GM18505 (cell line): ENCODE data around the gene EDAR.

Experiments
- ATAC-seq: cut with Tn5 transposase; IDR thresholded peaks from one replicate; pipeline ENCODE4 v1.9.1; 2021; ENCODE audit not compliant: unreplicated experiment
- POLR2A ChIP-seq: IDR thresholded peaks from 4 replicates; pipeline ENCODE4 v1.6.1; 2011; ENCODE audit warnings: borderline replicate concordance; ENCODE audit not compliant: insufficient read depth, insufficient read length; ENCODE audit errors: extremely low read depth

Gene EDAR

GRCh38 chr2:108918941-108919341 lies 70.1 kb downstream of the EDAR start:
- no peak for TF ChIP-seq POLR2A
- no peak for ATAC-seq

- no peak for ATAC-seq
Observed at GRCh38 chr2:108918156-108918874, 70.7 kb downstream of the EDAR start.

GRCh38 chr2:108917526-108917925 lies 71.5 kb downstream of the EDAR start:
- TF ChIP-seq POLR2A: no peak
- ATAC-seq: no peak

More at GRCh38 chr2:108918156-108918874, 70.7 kb downstream of the EDAR start:
- no peak for TF ChIP-seq POLR2A

DNA sequence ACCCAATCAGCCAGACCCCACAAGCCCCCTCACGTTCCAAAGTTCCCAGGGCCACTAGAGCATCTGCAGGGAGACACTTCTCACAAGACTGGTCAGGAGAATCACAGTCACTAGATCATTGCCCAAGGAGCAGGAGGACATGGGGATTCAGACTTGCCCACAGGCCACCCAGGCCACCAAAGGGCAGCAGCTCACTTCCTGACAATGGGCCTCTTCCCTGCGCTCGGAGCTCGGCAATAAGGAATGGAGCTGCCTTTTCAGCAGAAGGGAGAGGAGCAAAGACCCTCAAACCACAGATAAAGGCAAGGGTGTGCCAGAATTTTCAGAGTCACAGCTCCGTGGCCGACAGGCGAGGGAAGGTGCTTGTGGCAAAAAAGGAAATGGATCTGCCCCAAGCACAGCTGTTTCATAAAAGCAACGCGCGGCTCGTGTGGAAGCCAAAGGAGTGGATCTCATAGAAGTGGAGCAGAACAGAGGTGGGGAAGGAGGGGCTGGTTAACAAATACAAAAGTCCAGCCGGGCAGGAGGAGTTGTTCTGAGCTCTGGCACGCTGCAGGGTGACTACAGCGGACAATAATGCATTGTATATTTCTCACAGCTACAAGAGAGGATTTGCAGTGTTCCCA lies 72.1 kb downstream of the EDAR start:
- TF ChIP-seq POLR2A: no peak
- ATAC-seq: no peak

DNA sequence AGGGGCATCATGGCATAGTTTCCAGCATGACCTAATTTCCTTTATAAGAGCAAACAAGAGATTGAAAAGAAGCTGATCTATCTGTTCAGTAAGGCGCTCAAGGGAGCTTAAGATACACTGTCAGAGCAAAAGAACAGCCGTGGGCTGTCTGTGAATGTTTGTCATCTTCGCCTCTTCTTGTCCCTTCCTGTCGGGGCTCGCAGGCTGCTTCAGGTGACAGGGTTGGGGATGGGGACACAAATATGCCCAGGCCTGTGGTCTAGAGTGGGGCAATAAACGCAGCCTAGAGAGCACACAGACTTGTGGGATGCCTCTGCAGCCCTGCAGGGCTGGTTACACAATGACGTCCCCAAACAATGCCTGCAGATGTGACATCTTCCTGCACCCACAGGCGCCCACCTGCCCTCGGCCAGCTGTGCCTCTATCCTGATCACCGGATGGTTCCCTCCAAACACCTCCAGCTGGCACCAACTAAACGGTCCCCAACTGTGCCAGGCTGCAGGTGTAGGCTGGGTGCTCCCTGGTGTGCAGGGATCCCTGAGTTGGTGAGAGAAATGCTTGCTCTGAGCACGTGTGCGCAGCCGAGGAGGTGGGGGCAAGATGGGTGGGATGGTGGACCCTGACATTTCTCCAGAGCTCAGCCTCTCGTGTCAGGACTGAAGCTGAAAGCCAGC lies 72.8 kb downstream of the EDAR start:
- TF ChIP-seq POLR2A: no peak
- ATAC-seq: no peak

DNA sequence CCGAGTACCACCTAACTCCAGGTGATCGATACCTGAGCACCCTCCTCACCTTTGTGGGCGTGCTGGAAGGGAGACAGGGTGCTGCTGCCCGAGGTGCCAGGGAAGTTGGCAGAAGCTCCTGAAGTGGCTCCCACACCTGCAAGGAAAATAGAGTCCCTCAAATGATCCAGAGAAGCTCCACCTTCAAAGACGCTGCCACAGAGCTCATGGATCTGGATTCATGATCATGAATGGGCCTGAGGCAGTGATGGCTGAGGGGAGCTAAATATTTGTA lies 76.5 kb downstream of the EDAR start:
- no peak for ATAC-seq
- no peak for TF ChIP-seq POLR2A

GRCh38 chr2:108911807-108912628 lies 77.0 kb downstream of the EDAR start:
- no peak for TF ChIP-seq POLR2A
- ATAC-seq: no peak

GRCh38 chr2:108911401-108911800 lies 77.6 kb downstream of the EDAR start:
- ATAC-seq: no peak
- TF ChIP-seq POLR2A: no peak

DNA sequence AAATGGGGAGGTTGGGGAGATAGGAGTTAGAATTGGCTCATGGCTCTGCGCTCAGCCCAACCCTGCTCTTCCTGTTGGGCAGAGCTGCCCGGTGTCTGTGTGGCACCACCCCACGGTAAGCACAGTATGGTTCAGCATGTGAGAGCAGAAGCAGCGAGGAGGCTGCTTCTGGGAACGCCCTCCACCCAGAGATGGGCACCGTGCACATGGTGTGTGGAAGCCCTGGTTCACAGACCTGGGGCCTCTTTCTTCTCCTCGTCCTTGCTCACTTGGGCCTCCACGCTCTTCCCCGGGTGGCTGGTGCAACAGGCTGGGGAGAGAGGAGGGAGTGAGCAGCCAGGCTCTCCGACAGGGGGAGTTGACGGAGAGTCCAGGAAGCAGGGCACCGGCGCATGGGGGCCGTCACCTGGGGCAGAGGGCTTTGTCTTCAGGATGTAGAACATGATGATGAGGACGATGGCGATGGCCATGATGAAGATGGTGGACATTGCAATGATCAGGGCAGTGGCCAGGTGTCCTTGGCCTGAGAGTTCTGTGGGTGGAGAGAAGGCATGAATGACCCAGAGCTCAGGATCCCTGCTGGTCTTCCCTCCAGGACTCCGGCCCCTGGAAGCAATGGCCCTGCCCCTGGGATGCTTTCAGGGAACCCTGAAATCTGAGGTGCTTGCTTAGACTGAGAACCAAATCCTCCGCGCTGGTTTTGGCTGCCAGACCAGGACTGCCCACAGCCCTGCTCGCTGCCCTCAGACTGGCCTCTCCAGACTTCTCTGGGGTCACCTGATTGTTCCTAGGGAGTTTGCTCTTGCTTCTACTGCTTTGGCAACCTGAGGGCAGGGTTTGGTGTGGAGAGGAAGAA lies 78.3 kb downstream of the EDAR start:
- ATAC-seq: no peak
- TF ChIP-seq POLR2A: no peak

- no peak for TF ChIP-seq POLR2A
- ATAC-seq: no peak
Observed at GRCh38 chr2:108910011-108910431, 79.0 kb downstream of the EDAR start.

DNA sequence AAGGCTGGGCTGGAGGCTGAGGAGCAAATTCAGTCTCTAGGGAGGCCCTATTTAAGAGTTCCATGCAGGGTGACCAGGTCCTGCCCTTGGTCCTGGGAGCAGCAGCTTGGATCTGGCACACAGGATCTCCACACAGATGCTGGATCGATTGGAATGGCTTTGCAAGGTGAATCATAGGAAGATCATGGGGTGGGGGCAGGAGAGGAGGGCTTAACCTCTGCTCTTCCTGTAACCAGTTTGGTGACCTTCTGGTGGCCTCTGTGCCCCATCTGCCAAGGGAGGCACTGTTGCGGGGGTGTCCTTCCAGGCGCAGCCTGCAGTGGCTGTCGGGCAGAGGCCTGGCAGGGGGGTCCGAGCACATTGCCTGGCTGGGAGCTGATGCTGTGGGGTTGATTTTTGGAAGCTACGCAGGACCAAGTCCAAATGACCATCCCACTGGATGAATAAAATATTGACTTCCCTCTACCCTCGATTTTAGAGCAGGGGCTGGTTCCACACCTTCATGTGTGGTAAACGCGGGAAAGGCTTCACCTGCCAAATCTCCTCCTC lies 79.7 kb downstream of the EDAR start:
- ATAC-seq: no peak

DNA sequence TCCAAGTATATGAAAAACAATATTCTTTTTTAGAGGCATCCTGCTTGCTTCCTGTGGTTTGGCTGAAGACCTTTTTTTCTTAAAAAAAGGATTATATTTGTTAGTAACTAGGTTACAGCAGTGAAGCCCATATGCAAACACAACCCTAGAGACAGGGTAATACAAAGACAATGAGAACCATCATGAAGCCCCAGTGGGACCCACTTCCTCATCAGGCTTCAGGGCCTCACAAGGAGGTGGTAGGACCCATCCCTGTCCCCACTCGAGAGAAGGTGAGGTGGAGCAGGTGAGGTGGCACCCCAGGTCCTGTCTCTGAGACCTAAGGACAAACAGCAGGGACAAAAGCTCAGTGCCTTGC lies 80.3 kb downstream of the EDAR start:
- TF ChIP-seq POLR2A: no peak
- no peak for ATAC-seq

More for the DNA sequence above, 79.7 kb downstream of the EDAR start:
- TF ChIP-seq POLR2A: no peak
